ENCODE data around the gene ARAP1.

DNA sequence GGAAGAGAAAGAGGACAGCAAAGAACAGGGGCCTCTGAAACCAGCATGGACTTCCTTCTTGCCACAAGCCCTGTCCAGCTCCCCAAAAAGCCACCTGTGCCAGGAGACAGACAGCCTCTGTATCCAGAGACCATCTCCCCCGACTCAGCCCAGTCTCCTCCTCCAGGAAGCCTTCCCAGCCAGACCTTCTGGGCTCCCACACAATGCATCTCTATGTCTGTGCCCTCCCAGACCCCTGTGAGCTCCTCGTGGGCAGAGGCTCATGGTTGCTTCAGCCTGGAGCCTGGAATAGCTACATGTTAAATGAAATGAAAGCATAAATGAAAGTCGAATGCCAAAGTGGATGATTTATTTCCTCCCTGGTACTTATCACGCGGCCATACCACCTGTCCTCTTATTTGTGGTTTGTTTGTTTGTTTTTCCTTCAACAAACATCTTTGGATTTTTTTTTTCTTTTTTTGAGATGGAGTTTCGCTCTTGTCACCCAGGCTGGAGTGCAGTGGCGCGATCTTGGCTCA lies 7.3 kb upstream of the ARAP1 start:
- TF ChIP-seq, protein P1, sequence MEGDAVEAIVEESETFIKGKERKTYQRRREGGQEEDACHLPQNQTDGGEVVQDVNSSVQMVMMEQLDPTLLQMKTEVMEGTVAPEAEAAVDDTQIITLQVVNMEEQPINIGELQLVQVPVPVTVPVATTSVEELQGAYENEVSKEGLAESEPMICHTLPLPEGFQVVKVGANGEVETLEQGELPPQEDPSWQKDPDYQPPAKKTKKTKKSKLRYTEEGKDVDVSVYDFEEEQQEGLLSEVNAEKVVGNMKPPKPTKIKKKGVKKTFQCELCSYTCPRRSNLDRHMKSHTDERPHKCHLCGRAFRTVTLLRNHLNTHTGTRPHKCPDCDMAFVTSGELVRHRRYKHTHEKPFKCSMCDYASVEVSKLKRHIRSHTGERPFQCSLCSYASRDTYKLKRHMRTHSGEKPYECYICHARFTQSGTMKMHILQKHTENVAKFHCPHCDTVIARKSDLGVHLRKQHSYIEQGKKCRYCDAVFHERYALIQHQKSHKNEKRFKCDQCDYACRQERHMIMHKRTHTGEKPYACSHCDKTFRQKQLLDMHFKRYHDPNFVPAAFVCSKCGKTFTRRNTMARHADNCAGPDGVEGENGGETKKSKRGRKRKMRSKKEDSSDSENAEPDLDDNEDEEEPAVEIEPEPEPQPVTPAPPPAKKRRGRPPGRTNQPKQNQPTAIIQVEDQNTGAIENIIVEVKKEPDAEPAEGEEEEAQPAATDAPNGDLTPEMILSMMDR (conservative IDR thresholded peaks at IDR 0.05) = no peak
- no peak for TF ChIP-seq EZH2 (IDR thresholded peaks at IDR 0.05; ENCODE audit: low read depth)
